H9 (cell line): ENCODE data around the gene LIMK2. TPM values are rescaled to one million over a fixed set of nuclear protein-coding genes. Genes with fewer than 3 reads are reported as not detected.

Experiments
- DNase-seq: peaks from one replicate; pipeline ENCODE4 v3.0.0-alpha.2; 2017
- H2AFZ ChIP-seq: one replicate; pipeline ENCODE4 v1.6.1; 2013; ENCODE audit warnings: mild to moderate bottlenecking, low read length, control low read depth, moderate library complexity
- H2AK5ac ChIP-seq: 2 replicates; pipeline ENCODE4 v1.6.1; 2013; ENCODE audit warnings: low read length, control low read depth, mixed read lengths; ENCODE audit not compliant: insufficient read length
- H2BK120ac ChIP-seq: one replicate; pipeline ENCODE4 v1.6.1; 2013; ENCODE audit warnings: low read depth, mild to moderate bottlenecking, low read length, control low read depth, inconsistent platforms; ENCODE audit not compliant: poor library complexity, severe bottlenecking
- H2BK12ac ChIP-seq: 2 replicates; pipeline ENCODE4 v1.6.1; 2013; ENCODE audit warnings: low read length, control low read depth, mixed read lengths, low read depth; ENCODE audit not compliant: insufficient read length
- H2BK15ac ChIP-seq: 2 replicates; pipeline ENCODE4 v1.6.1; 2013; ENCODE audit warnings: low read depth, low read length, control low read depth
- H2BK20ac ChIP-seq: one replicate; pipeline ENCODE4 v1.6.1; 2013; ENCODE audit warnings: low read depth, mild to moderate bottlenecking, low read length, control low read depth, inconsistent platforms; ENCODE audit not compliant: poor library complexity, severe bottlenecking
- H2BK5ac ChIP-seq: 2 replicates; pipeline ENCODE4 v1.6.1; 2013; ENCODE audit warnings: low read length, control low read depth, mixed read lengths; ENCODE audit not compliant: insufficient read length
- H3K14ac ChIP-seq: 2 replicates; pipeline ENCODE4 v1.6.1; 2013; ENCODE audit warnings: low read length, control low read depth; ENCODE audit not compliant: insufficient read depth
- H3K18ac ChIP-seq: 2 replicates; pipeline ENCODE4 v1.6.1; 2013; ENCODE audit warnings: low read depth, mild to moderate bottlenecking, mixed read lengths, low read length, control low read depth; ENCODE audit not compliant: insufficient read length
- H3K23ac ChIP-seq: 2 replicates; pipeline ENCODE4 v1.6.1; 2013; ENCODE audit warnings: low read length, control low read depth, mixed read lengths, low read depth; ENCODE audit not compliant: insufficient read length
- H3K23me2 ChIP-seq: 2 replicates; pipeline ENCODE4 v1.6.1; 2013; ENCODE audit warnings: low read depth, mild to moderate bottlenecking, mixed read lengths, low read length, control low read depth; ENCODE audit not compliant: insufficient read length, poor library complexity, severe bottlenecking
- H3K27ac ChIP-seq: 2 replicates; pipeline ENCODE4 v1.5.1; 2013; ENCODE audit warnings: low read length, control low read depth, mixed read lengths, low read depth; ENCODE audit not compliant: insufficient read length
- H3K27me3 ChIP-seq: 2 replicates; pipeline ENCODE4 v1.6.1; 2013; ENCODE audit warnings: low read length, control low read depth, inconsistent platforms; ENCODE audit not compliant: insufficient read depth
- H3K4ac ChIP-seq: 2 replicates; pipeline ENCODE4 v1.6.1; 2013; ENCODE audit warnings: low read depth, mild to moderate bottlenecking, control low read depth, inconsistent platforms, low read length, moderate library complexity
- H3K4me1 ChIP-seq: 2 replicates; pipeline ENCODE4 v1.6.1; 2013; ENCODE audit warnings: low read length, control low read depth, inconsistent platforms; ENCODE audit not compliant: insufficient read depth
- H3K4me2 ChIP-seq: 2 replicates; pipeline ENCODE4 v1.6.1; 2013; ENCODE audit warnings: low read length, control low read depth, mixed read lengths; ENCODE audit not compliant: insufficient read length, insufficient read depth
- H3K56ac ChIP-seq: 2 replicates; pipeline ENCODE4 v1.6.1; 2013; ENCODE audit warnings: low read depth, mild to moderate bottlenecking, mixed read lengths, low read length, control low read depth; ENCODE audit not compliant: insufficient read length
- H3K79me1 ChIP-seq: 2 replicates; pipeline ENCODE4 v1.6.1; 2013; ENCODE audit warnings: low read depth, mild to moderate bottlenecking, moderate library complexity, low read length, control low read depth, inconsistent platforms; ENCODE audit not compliant: insufficient read depth, poor library complexity, severe bottlenecking
- H3K79me2 ChIP-seq: 2 replicates; pipeline ENCODE4 v1.6.1; 2013; ENCODE audit warnings: low read length, control low read depth, inconsistent platforms; ENCODE audit not compliant: insufficient read depth
- H3K9ac ChIP-seq: 2 replicates; pipeline ENCODE4 v1.6.1; 2013; ENCODE audit warnings: low read length, control low read depth, mixed read lengths; ENCODE audit not compliant: insufficient read length; ENCODE audit errors: extremely low read depth
- H3K9me3 ChIP-seq: one replicate; pipeline ENCODE4 v1.6.1; 2013; ENCODE audit warnings: low read depth, low read length, inconsistent platforms; ENCODE audit not compliant: control insufficient read depth
- H3T11ph ChIP-seq: one replicate; pipeline ENCODE4 v1.6.1; 2013; ENCODE audit warnings: mild to moderate bottlenecking, low read length, control low read depth, inconsistent platforms
- H4K20me1 ChIP-seq: one replicate; pipeline ENCODE4 v1.6.1; 2013; ENCODE audit not compliant: control insufficient read depth, insufficient read length, insufficient read depth
- H4K5ac ChIP-seq: 2 replicates; pipeline ENCODE4 v1.6.1; 2013; ENCODE audit warnings: low read depth, mild to moderate bottlenecking, mixed read lengths, low read length, control low read depth; ENCODE audit not compliant: insufficient read length
- H4K8ac ChIP-seq: replicated peaks from 2 replicates; pipeline ENCODE4 v1.6.1; 2013; ENCODE audit warnings: low read length, control low read depth, mixed read lengths, low read depth; ENCODE audit not compliant: insufficient read length
- H4K91ac ChIP-seq: 2 replicates; pipeline ENCODE4 v1.6.1; 2013; ENCODE audit warnings: low read depth, mild to moderate bottlenecking, moderate library complexity, mixed read lengths, low read length, control low read depth; ENCODE audit not compliant: insufficient read length
- H3K27ac Mint-ChIP-seq, 3 experiments: 2 replicates in 2 of 3; 3 replicates in 1 of 3; pipeline ENCODE4 v1.8.0; 2020 to 2021; ENCODE audit warnings: mixed read lengths in 3 of 3, mild to moderate bottlenecking in 1 of 3, moderate library complexity in 1 of 3
- H3K27me3 Mint-ChIP-seq: 2 replicates; pipeline ENCODE4 v1.8.0; 2021; ENCODE audit warnings: low read depth, mild to moderate bottlenecking, moderate library complexity, mixed read lengths
- H3K36me3 Mint-ChIP-seq, 3 experiments: 2 replicates in 2 of 3; 3 replicates in 1 of 3; pipeline ENCODE4 v1.8.0; 2020 to 2021; ENCODE audit warnings: low read depth in 3 of 3, mixed read lengths in 3 of 3; ENCODE audit not compliant: insufficient read depth in 1 of 3
- H3K4me1 Mint-ChIP-seq, 2 experiments: 2 replicates each; pipeline ENCODE4 v1.8.0; 2020; ENCODE audit warnings: mixed read lengths in 2 of 2
- H3K4me3 Mint-ChIP-seq, 2 experiments: 2 replicates in 1 of 2; 3 replicates in 1 of 2; pipeline ENCODE4 v1.8.0; 2020 to 2021; ENCODE audit warnings: mild to moderate bottlenecking in 2 of 2, mixed read lengths in 2 of 2, moderate library complexity in 1 of 2
- H3K9me3 Mint-ChIP-seq, 2 experiments: 2 replicates in 1 of 2; 3 replicates in 1 of 2; pipeline ENCODE4 v1.8.0; 2020; ENCODE audit warnings: mild to moderate bottlenecking in 2 of 2, mixed read lengths in 2 of 2, moderate library complexity in 1 of 2
- CTCF ChIP-seq: fragments of 200-600 bp; sonication (generic); conservative IDR thresholded peaks from 3 replicates; pipeline ENCODE4 v1.8.0; 2021; ENCODE audit warnings: antibody characterized with exemption, mild to moderate bottlenecking
- WGBS: extraction: QIAGEN DNeasy Blood & Tissue Kit; methylation state at CpG from one replicate; pipeline ENCODE4 v1.1.7; 2013; ENCODE audit warnings: missing lambda C conversion rate, low lambda C conversion rate, mixed read lengths; ENCODE audit not compliant: insufficient read length; ENCODE audit errors: extremely low coverage; 5-methylcytosine and 5-hydroxymethylcytosine counted together
- total RNA-seq: library from RNA; stranded (reverse); gene quantifications from 2 replicates; pipeline ENCODE4 v1.2.1, GENCODE V29; 2021

Gene LIMK2
- total RNA-seq, 1 experiment from 2014 or later, result 51.3 TPM

GRCh38 chr22:31262312-31263133 is 50.4 kb downstream of the LIMK2 start:
- Histone ChIP-seq H2AFZ (no peak overlapping the region), H3K4me1 (no peaks in the 10 kb centered on the region), H3K23me2 (no peaks in the 10 kb centered on the region), H3K56ac (no peak overlapping the region), H3K23ac (no peak overlapping the region), H2BK20ac (no peak overlapping the region), H4K5ac (no peak overlapping the region), H3K4ac (no peak overlapping the region), H2AK5ac (no peak overlapping the region), H4K8ac (no peak overlapping the region), H3K79me1 (no peaks in the 10 kb centered on the region), H2BK120ac (no peak overlapping the region), H2BK12ac (no peak overlapping the region), H3K14ac (no peak overlapping the region), H3K79me2 (no peaks in the 10 kb centered on the region), H4K91ac (no peak overlapping the region), H2BK15ac (no peak overlapping the region), H3K9ac (no peak overlapping the region), H3K18ac (no peak overlapping the region), H2BK5ac (no peak overlapping the region), H3K9me3 (no peaks in the 10 kb centered on the region), H3K27ac (no peak overlapping the region), H3K27me3 (no peaks in the 10 kb centered on the region), H3T11ph (no peak overlapping the region), H4K20me1 (no peaks in the 10 kb centered on the region), H3K4me2 (no peak overlapping the region)
- peaks cover 21 to 74% (median 62%) of the 10 kb centered on the region in 3 experiments; a peak in 6 of 7 replicates for H3K36me3 Mint-ChIP-seq
- no CpG with 5 or more reads among the region's 13 CpGs for WGBS
- peak overlapping the region in 1 of 3 experiments; percentile 50; a peak in 2 of 7 replicates for H3K27ac Mint-ChIP-seq
- H3K9me3 Mint-ChIP-seq, result no peaks in the 10 kb centered on the region
- peaks cover 0 to 6% of the 10 kb centered on the region in 2 experiments; a peak in 1 of 4 replicates for H3K4me1 Mint-ChIP-seq
- no peaks in the 10 kb centered on the region for H3K27me3 Mint-ChIP-seq
- no peak for TF ChIP-seq CTCF
- no peak for DNase-seq
- H3K4me3 Mint-ChIP-seq, result no peak overlapping the region
